NOMO-1 treated with dmso at 0.1 percent for 144 hours (cell line): ENCODE data around the gene OSBP2.

Experiments
- DNase-seq: peaks from one replicate; lab custom pipeline; 2025; ENCODE audit not compliant: unreplicated experiment; lab: John Stamatoyannopoulos, UW

OSBP2 gene

GRCh38 chr22:30925667-30926066, 231.0 kb downstream of the OSBP2 start:
- no peak for DNase-seq

GRCh38 chr22:30926706-30927105, 232.0 kb downstream of the OSBP2 start:
- no peak for DNase-seq

DNA sequence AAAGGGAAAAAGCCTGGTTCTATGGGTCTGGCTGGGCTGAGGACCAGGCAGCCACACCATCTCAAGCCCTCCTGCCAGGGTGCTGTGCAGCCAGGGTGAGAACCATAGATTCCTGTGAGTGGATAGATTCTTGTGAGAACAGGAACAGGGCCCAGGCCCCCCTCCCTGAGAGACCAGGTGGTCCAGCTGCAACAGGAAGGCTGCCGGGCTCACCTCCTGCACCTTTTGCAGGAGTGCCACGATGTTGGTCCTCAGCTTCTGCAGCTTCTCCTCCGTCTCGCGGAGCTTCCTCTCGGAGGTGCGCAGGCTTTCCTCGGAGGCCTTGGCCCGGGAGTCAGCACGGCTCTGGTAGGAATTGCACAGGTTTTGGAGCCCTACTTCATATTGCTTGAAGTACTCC, 233.1 kb downstream of the OSBP2 start:
- no peak for DNase-seq

GRCh38 chr22:30928401-30928800, 233.7 kb downstream of the OSBP2 start:
- no peak for DNase-seq

DNA sequence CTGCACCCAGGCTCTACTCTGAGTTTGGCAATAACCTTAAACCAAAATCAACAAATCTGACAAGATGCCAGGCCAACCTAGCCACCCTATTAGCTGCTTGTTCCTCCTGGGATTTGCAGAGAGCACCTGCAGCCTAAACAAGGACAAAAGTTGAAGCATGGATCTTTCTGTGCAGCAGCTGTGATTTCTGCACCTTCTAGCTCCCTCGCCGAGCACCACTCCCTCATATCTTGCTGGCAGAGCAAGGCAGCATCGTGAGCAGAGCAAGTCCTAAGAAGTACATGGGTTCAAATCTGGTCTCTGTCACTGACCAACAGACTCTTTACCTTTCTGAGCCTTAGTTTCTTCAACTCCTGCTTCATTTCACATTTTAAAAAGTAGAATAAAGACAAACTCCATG, 235.6 kb downstream of the OSBP2 start:
- no peak for DNase-seq

- no peak for DNase-seq
These were observed 237.0 kb downstream of the OSBP2 start for GRCh38 chr22:30931541-30932300.

DNA sequence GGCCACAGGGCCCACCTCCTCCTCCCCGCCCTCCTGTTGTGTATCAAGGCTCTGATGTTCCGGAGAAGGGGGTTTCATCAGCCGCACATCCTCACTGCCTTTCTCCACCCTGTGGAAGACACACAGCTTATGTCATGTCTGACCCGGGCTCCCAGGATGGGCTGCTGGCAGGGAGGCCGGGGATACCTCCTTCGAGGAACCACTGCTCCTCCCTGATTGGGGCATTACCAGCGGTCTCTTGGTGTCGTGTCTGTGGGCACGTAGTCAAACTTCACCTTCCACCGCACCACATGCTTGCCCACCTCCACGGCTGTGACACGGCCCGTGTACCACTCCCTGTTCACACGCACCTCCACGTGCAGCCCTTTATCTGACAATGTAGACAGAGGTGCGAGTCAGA, 238.0 kb downstream of the OSBP2 start:
- no peak for DNase-seq

DNA sequence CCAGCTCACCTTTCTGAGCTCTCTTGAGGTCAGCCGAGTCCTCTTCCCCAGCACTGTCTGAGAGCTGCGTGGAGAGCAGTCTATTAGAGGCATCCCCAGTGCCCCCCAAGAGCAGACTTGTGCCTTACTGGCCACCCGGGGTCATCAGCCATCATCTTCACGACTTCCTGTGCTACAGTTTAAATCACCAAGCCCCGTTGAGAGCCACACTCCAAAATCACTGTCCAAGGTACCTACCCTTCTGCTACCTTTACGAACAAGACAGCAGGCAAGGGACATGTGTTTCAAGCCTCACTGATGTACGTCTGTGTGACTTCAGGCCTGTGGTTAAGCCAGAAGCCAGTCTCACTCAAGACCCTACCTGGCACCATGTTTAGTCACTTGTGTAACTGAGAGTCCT, 238.8 kb downstream of the OSBP2 start:
- no peak for DNase-seq

GRCh38 chr22:30934053-30934452, 239.4 kb downstream of the OSBP2 start:
- no peak for DNase-seq

DNA sequence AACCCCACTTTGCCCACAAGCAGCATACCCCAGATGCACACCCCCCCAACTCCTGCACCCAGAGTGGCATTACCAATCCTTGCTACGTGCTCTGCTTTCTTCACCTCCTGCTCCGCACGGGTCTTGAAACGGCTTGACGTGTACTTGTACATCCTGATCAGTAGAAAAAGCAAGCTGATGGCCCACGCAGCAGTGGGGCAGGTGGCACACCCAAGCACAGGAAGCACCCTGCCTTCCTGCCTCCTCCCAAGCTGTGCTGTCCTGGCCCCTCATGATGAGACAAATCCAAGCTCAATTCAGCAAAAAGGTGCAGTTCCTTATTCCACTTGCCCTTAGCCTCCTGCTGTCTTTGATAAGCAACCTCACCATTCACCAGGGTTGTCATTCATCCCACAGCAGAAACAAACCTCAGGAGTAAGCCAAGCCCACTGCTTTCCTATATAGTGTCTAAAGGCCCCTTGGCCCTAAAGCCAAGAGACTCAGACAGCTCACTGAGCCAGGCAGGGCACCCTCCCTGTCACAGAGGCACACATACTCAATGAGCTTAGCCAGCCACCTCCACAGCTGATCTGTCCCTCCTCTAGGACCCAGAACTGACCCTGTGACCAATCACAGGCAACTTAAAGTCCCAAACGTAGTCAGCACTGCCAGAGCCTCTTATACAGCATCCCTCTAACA, 246.2 kb downstream of the OSBP2 start:
- no peak for DNase-seq

- DNase-seq, result no peak
These were observed 246.7 kb downstream of the OSBP2 start for GRCh38 chr22:30941363-30941740.

GRCh38 chr22:30943368-30943767, 248.7 kb downstream of the OSBP2 start:
- no peak for DNase-seq

DNA sequence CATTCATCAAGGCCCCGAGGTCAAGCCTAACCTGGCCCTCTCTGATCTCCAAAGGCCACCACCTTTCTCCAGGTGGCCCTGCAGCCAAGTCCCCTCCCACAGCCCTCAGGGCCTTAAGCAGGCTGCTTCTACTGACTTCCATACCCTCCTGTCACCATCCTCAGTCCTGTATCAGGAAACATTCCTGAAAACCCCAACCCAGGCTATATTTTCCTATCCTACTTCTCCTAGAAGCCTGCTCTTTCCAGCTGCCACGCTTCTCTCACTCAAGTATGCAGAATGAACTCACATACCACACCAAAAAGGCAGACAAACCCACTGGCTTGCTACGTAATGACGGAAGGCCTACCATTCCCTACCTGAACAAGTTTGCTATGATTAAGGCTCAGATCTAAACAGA, 250.3 kb downstream of the OSBP2 start:
- DNase-seq, result no peak

DNA sequence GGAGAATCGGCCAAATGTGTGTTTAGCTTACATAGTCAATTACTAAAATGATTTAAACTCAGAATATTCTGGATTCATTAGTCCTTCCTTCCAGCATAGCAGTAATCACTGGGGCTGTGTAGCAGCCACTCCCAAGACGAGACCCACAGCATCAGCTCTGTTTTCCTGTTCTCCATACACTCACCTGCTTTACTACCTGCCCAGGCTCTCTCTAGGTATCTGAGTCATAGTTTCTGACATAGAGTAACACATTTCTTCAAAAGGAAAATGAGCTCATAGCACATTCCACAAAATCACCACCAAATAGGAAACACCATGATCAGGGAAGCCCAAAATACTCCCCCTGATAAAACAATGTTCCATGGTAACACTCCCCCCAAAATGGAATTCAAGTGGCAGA, 251.0 kb downstream of the OSBP2 start:
- no peak for DNase-seq

- DNase-seq, result no peak
These were observed 251.7 kb downstream of the OSBP2 start for GRCh38 chr22:30946354-30946753.

- DNase-seq, result no peak
These were observed 252.6 kb downstream of the OSBP2 start for GRCh38 chr22:30947173-30947815.

DNA sequence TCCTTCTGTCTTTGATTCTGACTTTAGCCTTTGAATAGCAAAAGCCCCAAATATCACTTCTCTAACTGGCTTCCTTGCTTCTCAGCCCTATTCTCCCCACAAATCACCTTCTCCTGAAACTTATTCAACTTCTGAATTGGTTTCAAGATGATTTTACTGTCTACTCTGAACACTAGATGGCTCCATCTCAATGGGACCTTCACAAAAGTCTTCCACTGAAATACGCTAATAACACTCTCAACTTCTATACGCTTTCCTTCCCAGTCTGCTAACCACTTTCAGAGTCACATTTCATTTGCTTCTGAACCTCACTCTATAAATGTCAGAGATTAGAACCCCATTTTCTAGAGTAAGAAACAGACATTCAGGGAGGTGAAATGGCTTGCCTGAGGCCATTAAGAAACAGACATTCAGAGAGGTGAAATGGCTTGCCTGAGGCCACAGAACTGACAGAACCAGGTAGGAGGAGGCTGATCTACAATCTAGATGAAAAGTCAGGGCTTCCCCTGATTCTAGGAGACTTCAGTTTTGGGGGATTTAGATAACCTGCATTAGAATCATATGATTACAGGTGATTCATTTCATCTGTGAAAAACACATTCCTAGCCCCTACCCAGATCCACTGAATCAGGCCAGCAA, 253.3 kb downstream of the OSBP2 start:
- no peak for DNase-seq

GRCh38 chr22:30948930-30949342, 254.3 kb downstream of the OSBP2 start:
- DNase-seq, result no peak

GRCh38 chr22:30949934-30950660, 255.4 kb downstream of the OSBP2 start:
- DNase-seq, result no peak

- no peak for DNase-seq
These were observed 258.5 kb downstream of the OSBP2 start for GRCh38 chr22:30953206-30953605.

- no peak for DNase-seq
These were observed 260.5 kb downstream of the OSBP2 start for GRCh38 chr22:30955153-30955552.
